BJ (cell line): ENCODE data around the gene PCDH9. TPM values are rescaled to one million over a fixed set of nuclear protein-coding genes. Genes with fewer than 3 reads are reported as not detected.
"Not testable (repeated sequence)": the region's sequence is repeated elsewhere in the genome, so short reads cannot be mapped to it uniquely, and the experiment has no call there.

Experiments used
- CTCF ChIA-PET: fragments of 350-600 bp; formaldehyde crosslinking; extraction: SDS; loops from one replicate; lab custom pipeline; 2021; ENCODE audit warnings: antibody characterized with exemption, inconsistent platforms; lab: Yijun Ruan, JAX
- POLR2A ChIA-PET: fragments of 300-600 bp; sonication (Branson Sonifier 250); formaldehyde crosslinking; extraction: SDS; loops from one replicate; lab custom pipeline; 2021; ENCODE audit warnings: antibody characterized with exemption; lab: Charles Lee
- DNase-seq: peaks from one replicate; pipeline ENCODE4 v3.0.0-alpha.2; 2011; ENCODE audit warnings: low read depth
- H3K27me3 ChIP-seq: 2 replicates; pipeline ENCODE4 v1.6.0; 2011; ENCODE audit warnings: low read length; ENCODE audit not compliant: control insufficient read depth, insufficient read depth
- H3K36me3 ChIP-seq: 2 replicates; pipeline ENCODE4 v1.5.1; 2011; ENCODE audit warnings: low read length; ENCODE audit not compliant: control insufficient read depth, insufficient read depth
- H3K4me3 ChIP-seq: 2 replicates; pipeline ENCODE4 v1.5.1; 2011; ENCODE audit warnings: low read depth, mild to moderate bottlenecking, control low read depth, low read length
- CTCF ChIP-seq: IDR thresholded peaks from 2 replicates; pipeline ENCODE4 v1.5.1; 2011; ENCODE audit warnings: low read depth, mild to moderate bottlenecking, control low read depth, inconsistent platforms, low read length, moderate library complexity; ENCODE audit not compliant: insufficient read depth
- polyA plus RNA-seq: library from polyadenylated mRNA; depleted of rRNA; stranded (reverse); fragments of >200 nt; gene quantifications from 2 replicates; pipeline ENCODE4 v1.2.3, GENCODE V29; 2011
- small RNA-seq: library from RNA; depleted of rRNA; stranded (forward); fragments of <200 nt; gene quantifications from one replicate; pipeline ENCODE3, GENCODE V24; 2012; ENCODE audit warnings: low replicate concordance, low read depth; ENCODE audit not compliant: insufficient read length

Gene PCDH9
- polyA plus RNA-seq, 1 experiment = 2.3 TPM

GRCh38 chr13:66264971-66265370 is 965.2 kb downstream of the PCDH9 start:
- Histone ChIP-seq H3K4me3 (no peak overlapping the region), H3K27me3 (no peaks in the 10 kb centered on the region), H3K36me3 (no peaks in the 10 kb centered on the region)
- ChIA-PET POLR2A (no interaction called here), CTCF (no interaction called here)
- no peak for DNase-seq
- TF ChIP-seq CTCF = no peak

GRCh38 chr13:66262330-66262729 is 967.8 kb downstream of the PCDH9 start:
- no peak for DNase-seq
- no peak for TF ChIP-seq CTCF
- CTCF ChIA-PET = no interaction called here
- Histone ChIP-seq H3K27me3 (no peaks in the 10 kb centered on the region), H3K4me3 (no peak overlapping the region), H3K36me3 (no peaks in the 10 kb centered on the region)
- POLR2A ChIA-PET = no interaction called here

- H3K4me3 ChIP-seq, CTCF ChIA-PET, H3K27me3 ChIP-seq, POLR2A ChIA-PET, H3K36me3 ChIP-seq, DNase-seq: not testable (repeated sequence)
These were observed 970.7 kb downstream of the PCDH9 start for GRCh38 chr13:66259426-66259825.

Small RNA genes lying within 50 kb of the gene (small RNA-seq; reads per million reads assigned to genes)
- gene RNU7-87P = not detected
